Astrocyte (in vitro differentiated cells and primary cell): Measurements from ENCODE around the gene PLA2R1.

Source experiments
- CTCF ChIP-seq: IDR thresholded peaks from 2 replicates; pipeline ENCODE4 v1.5.1; 2011; ENCODE audit warnings: low read depth, mild to moderate bottlenecking, inconsistent platforms, low read length, moderate library complexity; ENCODE audit not compliant: insufficient read depth
- EZH2 ChIP-seq: IDR thresholded peaks from 2 replicates; pipeline ENCODE4 v1.6.1; 2012; ENCODE audit warnings: mild to moderate bottlenecking, low read length, inconsistent platforms; ENCODE audit not compliant: insufficient read depth

GRCh38 chr2:159894145-159894838 is 168.1 kb downstream of the PLA2R1 start:
- TF ChIP-seq CTCF (no peak), EZH2 (no peak)
